Suprapubic skin (tissue), 4 donors: ENCODE data around the gene CAVIN1.

ENCODE experiments used
- POLR2A ChIP-seq, 2 donors: fragments of 450-650 bp; IDR thresholded peaks; one replicate each; pipeline ENCODE4 v1.6.1; 2017; ENCODE audit warnings: antibody characterized with exemption in 2 of 2, mild to moderate bottlenecking in 2 of 2, moderate library complexity in 2 of 2
- POLR2AphosphoS5 ChIP-seq, 3 donors: sonication (generic); formaldehyde crosslinking; IDR thresholded peaks; one replicate each; pipeline ENCODE4 v1.6.1; 2017; ENCODE audit warnings: antibody characterized with exemption in 3 of 3

DNA sequence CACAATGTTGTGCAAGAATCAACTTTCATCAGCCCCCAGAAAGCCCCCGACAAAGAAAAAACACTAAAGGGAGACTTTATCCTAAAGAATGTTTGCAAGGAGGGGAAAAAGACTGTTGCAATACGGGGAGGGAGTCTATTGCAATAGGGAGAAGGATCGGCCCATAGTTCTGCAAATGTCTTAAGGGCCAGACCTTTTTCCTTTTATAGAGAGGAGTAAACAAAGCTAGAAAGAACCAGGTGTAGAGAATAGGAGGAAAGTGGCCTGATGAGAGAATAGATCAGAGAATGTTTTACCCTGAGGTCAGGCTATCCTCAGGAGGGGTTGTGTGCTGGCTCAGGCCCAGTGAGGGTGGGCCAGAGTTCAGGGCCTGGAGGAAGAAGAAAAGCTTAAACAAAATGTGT, 8.7 kb upstream of the CAVIN1 start:
- TF ChIP-seq POLR2A (IDR thresholded peaks at IDR 0.05): no peak
- TF ChIP-seq POLR2AphosphoS5 (IDR thresholded peaks at IDR 0.05): no peak
